NCI-H2029 treated with DMSO at 0.1 percent for 48 hours (cell line): ENCODE data around the gene RARA.
"Not testable (repeated sequence)": the region's sequence is repeated elsewhere in the genome, so short reads cannot be mapped to it uniquely, and the experiment has no call there.

Experiments
- DNase-seq: peaks from one replicate; lab custom pipeline; 2025; lab: John Stamatoyannopoulos, UW

The RARA gene

DNA sequence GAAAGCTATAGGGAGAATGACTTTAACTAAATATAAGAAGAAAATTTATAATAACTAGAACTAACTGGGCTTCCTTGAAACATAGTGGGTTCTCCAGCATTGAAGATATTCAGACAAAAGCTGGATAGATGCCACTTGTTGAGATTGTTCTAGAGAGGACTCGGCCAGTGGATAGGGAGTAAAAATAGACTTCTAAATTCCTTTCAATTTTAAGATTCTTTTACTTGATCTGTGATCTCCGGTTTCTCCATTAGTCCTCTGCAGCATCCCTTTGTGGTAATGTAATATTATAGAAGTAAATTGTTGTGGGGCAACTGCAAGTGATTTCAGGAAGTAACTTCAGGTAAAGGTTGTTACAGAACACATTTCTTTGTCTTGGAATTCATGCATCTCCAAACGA is 10.3 kb upstream of the RARA start:
- no peak for DNase-seq

DNA sequence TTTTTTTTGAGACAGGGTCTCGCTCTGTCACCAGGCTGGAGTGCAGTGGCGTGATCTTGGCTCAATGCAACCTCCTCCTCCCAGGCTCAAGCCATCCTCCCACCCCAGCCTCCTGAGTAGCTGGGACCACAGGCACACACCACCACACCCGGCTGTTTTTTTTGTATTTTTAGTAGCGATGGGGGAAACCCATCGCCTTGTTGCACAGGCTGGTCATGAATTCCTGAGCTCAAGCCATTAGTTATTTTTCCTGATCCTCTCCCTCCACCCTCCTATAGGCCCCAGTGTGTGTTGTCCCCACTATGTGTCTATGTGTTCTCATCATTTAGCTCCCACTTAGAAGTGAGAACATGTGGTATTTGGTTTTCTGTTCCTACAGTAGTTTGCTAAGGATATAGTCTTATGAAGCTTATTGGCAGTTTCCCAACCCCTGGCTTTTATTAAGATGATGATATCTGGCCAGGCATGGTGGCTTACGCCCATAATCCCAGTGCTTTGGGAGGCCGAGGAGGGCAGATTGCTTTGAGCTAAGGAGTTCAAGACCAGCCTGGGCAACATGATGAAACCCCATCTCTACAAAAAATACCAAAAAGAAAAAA is 9.7 kb upstream of the RARA start:
- DNase-seq = not testable (repeated sequence)

DNA sequence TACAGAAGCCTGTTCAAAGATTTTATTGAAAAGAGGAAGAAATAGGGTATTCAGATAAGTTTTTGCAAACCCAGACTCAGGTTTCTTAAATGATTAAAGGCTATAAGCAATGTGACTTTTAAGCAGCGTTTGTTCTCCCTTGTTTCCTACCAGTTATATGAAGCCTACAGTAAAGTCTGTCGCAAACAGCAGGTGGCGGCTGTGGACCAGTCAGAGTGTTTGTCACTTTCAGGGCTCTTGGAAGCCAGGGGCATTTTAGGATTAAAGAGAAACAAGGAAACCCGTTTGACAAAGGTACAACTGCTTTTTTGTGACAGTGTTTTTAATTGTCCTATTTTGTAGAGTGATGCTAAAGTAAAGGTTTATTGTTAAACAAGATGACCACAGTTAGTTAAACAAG is 7.7 kb upstream of the RARA start:
- no peak for DNase-seq

DNA sequence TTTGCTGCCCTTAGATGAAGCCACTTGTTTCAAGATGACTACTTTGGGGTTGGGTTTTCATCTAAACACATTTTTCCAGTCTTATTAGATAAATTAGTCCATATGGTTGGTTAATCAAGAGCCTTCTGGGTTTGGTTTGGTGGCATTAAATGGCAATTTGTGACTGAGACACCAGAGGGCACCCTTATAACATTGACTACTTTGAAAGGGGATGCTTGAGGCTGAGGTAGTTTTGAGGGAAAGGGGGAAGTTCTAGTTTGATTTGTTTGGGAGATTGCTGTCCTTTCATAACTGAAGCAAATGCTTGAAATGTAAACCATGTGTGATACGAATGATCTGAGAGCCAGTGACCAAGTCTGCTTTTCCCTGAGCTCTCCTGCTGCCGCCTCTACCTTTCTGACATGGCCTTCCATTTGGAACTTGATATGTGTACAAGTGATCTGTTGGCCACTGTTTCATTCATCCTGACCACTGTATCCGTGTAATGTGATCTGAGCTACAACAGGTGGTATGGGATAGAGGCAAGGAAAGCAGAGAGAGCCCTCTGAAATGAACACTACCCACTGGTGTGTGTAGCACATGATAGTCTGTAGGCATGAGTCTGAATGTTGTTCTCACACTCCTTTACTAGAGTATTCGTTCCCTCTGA is 5.8 kb upstream of the RARA start:
- peak; percentile 81 for DNase-seq

DNA sequence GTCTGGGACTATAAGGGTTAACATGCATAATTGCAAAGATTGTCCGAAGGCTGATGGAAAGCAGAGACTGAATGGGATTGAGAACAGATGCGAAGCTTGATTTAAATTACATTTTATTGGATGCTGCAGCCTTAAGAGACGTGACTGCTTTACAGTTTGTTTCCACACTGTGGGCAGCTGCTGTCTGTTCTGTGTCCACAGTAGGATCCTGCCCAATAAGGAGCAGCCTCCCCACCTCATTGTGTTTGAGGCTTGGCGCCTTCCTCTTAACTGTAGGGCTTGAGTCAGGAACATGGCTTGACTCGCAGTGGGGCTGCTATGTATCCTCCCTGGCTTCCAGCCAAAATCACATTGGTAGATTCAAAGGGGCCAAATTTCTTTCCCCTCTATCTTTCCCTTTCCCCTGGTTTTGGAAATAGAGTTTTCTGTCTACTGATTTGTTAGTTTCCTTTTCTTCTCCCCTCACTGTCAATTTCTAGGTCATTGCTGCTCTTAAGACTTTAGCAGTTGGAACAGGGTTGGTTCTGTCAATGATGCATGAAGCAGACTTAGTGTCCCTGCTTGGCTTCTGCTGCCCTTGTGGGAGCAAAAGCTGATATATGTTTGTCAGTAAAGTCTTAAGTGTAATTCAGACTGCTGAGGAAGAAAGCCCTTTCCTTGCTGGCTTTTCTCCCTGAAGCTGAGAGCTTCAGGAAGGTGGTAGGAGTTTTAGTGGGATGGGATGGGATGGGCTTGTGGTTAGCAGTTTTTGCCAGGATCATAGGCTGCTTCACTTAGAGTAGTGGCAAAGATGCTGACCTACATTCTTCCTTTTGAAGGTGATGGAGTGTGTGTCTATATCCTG is 5.0 kb upstream of the RARA start:
- DNase-seq = peak; percentile 52

DNA sequence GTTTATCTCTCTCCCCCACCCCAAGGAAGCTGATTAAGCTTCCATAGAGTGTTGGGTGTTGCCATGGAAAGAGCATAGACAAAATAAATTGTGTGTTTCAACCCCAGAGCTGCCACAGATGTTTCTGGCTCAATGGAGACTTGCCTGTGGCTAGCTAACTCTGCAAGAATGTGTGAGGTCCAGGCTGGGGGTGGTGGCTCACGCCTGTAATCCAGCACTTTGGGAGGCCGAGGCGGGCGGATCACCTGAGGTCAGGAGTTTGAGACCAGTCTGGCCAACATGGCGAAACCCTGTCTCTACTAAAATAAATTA is 4.5 kb upstream of the RARA start:
- not testable (repeated sequence) for DNase-seq

DNA sequence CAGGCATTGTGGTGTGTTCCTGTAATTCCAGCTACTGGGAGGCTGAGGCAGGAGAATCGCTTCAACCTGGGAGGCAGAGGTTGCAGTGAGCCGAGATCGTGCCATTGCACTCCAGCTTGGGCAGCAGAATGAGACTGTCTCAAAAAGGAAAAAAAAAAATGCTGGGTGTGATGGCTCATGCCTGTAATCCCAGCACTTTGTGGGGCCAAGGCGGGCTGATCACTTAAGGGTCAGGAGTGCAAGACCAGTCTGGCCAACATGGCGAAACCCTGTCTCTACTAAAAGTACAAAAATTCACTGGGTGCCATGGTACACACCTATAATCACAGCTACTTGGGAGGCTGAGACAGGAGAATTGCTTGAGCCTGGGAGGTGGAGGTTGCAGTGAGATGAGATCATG is 4.1 kb upstream of the RARA start:
- DNase-seq = not testable (repeated sequence)

DNA sequence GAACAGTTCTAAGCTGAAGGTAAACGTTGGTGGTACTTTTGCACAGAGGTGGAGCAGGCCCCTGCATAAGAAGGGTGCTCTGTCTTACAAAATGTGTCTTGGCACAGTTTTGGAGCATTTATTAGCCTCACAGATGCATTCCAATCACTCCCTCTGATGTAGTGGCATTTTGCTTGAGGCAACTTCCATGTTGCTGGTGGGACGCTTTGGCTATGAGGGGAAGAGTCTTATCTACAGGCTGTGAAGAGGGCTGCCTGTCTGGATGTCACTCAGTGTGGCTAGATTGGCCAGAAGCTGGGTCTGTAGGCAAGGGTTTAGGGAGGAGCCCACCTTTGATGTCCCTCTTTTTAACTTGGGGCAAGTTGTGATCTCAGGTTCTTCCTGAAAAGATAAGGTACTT is 2.6 kb upstream of the RARA start:
- DNase-seq = no peak

DNA sequence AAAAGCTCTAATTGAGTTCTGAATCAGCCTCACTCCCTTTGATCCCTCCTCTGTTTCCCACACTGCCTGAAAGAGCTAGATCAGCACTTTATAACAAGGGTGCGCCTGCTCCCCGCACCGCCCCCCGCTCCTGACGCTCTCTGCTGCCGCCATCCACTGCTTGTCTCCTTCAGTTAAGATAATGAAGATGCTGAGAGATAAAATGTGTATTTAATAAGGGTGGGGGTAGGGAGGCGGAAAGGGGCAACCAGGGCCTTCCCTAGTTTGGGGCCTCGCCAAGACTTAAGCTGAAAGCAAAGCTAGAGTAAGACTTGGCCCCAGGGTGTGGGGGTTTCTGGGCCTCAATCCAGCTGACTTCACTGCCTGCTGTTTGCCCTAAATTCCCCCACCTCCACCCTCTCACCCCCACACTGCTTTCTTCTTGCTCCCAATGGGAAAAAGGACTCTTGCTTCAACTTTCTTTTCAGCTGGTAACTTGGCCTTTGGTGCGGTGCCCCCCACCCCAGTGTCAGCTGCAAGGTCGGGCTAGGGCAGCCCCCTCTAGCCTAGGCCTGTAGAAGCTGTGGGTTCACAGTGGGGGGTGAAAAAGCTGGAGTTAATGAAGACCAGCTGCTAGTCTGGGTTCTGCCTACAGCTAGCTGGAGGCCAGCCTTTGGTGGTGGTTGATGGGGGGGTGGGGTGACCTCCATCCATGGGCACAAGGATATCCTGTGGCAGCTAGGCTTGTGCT is 1.8 kb upstream of the RARA start:
- no peak for DNase-seq

DNA sequence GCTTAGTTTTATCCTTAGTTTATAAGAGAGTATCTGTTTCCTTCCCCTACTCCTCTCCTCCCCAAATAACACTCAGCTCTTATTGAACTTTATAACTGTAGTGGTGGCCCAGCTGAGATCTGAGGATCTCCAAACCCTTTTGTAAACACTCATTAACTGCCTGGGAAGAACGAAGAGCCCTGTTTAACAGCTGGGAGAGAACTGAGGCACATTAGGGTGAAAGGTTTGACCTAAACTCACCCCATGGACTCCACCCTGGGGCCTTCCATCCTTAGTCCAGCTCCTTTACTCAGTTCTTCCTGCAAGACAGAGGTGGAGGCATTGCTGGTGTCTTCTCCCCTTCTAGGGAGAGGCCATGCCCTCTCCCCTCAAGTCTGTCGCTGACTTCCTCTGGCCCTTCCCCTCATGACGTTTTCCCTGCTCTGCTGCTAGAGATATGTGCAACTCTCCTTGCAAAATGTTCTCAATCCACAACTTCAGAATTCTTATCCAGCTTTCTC is 1.2 kb upstream of the RARA start:
- DNase-seq = no peak

DNA sequence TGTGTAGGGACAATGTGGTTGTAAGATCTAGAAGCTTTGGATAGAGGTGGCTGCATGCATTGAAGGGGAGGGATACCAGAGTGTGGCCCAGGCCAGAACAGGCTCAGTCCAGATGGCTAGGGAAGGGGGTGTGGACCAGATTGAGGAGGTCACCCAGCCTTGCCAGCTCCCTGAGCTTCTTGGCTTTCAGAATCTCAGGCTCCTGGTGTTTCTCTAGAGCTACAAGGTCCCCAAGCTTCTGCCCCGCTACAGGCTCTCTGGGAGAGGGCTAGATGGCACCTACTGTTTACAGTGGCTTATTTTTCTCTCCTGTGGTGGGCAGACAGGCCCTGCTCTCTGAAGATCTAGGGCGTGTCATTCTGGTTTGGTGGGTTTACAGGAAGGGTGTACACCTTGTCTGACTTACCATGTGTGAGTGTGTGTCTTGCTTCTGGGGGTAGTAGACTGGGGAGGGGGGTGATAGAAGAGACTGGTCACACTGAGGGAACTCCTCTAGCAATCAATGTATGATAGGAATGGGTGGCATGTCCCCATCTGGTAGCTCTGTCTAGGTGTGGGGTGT is 1.1 kb downstream of the RARA start:
- no peak for DNase-seq

DNA sequence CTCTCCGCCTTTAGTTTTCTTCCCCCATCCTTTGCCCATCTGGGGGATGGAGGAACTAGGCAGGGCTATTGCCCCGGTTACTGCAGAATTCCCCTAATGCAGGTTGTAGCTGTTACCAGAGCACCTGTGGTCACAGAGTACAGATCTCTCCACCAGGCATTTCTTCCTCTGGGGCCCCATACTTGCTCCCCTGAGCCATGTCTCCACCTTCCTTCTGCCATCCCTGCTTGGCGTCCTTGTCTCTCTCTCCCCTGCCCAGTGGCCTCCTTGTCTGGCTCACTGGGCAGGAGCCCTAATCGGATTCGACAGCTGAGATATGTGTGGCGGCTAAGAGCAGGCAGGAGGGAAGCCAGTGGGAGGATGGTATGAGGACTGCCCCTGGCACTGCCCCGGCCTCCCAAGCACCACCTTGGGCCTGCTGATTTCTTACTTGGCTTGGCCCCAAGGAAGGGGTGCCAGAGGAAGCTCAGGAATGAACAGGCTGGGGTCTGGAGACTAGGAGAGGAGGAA is 2.0 kb downstream of the RARA start:
- no peak for DNase-seq

DNA sequence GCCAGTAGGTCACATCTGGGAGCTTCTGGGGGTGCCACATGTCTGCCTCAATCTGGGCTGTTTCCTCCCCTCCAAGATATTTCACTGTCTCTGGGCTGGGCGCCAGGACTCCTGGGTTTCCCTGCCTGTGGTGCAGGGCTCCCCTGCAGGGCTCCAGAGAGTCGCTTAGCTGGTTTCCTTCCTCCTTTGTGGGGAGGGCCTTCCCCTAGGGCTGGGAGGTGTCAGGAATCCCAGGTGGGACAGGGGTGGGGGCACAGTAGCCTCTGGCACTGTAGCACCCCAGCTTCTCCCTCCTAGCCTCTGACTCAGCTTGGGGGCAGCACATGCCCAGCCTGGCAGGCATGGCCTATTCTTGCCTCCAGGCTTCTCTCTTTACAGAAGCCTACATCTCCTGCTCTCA is 2.6 kb downstream of the RARA start:
- peak; percentile 47 for DNase-seq

DNA sequence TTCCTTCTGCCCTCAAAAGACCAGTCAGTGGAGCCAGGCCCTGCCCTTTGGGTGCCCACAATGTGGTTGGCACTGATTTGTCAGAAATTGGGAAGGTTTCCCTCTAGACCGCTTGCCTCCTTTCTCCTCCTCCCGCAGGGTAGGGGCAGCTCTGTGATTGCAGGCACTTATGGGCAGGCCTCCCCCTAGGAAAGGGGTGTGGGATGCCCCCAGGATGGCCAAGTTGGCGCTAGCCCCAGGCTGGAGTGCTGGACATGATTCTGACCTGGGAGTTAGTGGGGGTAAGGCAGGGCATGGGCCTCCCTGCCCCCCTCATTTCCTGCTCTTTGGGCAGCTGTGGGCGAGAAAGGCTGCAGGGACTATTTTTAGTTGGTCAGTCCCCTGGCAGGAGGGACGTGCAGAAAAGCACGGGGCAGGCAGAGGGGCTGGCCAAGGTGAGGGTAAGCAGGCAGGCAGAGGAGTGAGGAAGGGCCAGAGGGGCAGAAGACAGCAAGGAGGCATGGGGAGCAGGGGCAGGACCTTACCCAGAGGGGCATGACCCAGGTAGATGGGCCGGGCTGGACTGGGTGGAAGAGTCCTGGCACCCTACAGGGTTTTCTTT is 3.3 kb downstream of the RARA start:
- no peak for DNase-seq

DNA sequence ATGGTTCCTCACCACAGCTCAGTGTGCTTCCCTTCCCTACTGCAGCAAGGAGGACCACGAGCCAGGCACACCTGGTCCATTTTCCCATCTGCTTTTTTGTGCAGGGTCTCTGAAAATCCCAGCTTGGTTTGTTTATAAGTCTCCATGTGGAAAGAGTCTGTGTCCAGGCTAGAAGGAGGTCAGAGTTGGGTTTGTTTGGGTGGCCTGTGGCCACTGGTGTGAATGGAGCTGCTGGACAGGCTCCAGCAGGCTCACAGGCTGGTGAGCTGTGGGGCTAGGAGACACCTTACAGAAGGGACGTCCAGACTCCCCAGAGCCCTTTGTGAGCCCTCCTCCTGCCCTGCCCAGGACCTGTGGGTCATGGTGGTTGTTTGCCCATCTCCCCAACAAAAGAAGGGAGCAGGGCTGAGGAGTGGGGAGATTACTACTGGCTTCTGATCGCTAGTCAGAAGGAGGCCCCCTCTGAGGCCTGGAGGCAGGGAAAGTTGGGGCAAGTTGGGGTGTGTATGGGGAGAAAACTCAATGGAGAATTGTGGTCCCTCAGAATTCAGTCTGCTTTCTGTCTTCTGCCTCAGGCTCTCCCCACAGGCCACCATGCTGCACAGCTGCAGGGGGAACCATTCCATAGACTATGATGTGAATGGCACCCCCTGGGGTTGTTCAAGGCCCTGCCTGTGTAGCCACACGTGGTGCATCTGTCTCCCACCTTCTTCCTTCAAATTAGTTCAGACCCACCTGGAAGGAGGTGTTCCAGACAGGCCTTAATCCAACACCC is 4.1 kb downstream of the RARA start:
- DNase-seq = no peak

DNA sequence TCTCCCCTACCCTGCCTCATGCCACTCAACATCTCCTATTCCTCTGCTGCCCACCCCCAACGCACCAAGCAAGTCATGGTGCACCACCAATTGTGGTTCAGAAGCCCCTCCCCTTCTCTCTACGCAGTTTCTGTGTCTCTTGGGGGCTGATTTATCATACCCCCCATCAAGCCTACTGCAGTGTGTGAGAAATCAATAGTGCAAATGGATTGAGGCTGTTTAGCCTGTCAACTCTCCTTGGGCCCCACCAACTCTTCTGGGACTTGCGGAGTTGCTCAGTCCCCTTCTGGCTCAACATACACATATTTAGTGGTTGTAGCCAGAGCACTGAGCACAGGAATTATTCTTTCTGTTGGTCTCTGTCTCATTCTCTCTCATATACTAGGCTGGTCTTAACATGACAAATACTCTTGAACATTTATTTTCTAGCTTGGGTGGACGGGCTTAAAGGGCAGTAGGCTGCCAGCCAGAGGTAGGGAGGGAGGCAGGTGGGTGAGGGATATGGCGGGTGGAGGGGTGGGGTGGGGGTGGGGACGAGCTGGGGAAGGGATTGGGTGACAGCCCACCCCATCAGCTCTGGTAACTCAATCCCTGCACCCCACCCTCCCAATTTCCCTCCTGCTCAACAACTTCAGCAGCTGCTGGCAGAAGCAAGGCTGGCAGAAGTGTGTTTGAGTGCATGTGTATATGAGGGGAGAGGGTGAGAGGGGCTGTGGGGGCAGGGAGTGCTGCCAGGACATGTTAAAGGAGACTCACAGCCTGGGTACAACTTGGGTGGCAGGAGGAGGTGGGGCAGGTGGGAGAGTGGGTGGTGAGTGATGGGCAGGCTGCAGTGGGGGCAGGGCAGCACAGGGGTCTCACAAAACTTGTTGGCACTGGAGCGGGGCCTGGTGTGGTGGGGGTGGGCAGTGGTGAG is 4.9 kb downstream of the RARA start:
- DNase-seq = peak; percentile 26

DNA sequence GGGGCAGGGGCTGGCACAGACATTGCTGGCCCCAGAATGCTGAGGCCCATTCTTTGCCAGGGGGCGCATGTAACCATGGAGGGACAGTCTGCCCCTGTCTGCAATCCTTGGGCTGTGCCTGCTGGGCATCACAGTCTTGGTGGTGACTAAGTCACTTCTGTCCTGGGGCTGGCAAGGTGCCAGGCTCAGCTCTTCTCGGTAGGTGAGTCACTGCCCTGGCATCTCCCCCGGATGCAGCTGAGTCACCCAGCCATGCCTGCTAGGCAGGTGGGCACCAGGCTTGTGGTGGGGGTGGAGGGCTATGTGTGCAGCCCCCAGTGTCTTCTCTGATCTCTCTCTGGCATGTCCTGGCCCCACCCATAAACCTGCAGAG is 5.6 kb downstream of the RARA start:
- peak; percentile 70 for DNase-seq

DNA sequence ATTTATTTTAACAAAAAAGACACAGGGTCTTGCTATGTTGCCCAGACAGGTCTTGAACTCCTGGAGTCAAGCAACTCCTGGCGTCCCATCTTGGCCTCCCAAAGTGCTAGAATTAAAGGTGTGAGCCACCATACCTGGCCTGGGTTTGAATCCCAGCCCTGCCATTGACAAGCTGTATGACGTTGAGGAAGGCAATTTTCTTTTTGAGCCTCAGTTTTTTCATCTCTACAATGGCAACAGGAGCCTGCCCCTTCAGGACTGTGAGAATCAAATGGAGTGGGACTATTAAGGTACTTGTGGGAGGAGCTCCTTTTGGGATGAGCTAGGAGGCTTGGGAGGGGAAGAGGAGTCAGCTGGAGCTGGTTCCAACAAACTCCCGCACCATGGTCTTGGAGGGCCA is 6.2 kb downstream of the RARA start:
- DNase-seq = no peak

DNA sequence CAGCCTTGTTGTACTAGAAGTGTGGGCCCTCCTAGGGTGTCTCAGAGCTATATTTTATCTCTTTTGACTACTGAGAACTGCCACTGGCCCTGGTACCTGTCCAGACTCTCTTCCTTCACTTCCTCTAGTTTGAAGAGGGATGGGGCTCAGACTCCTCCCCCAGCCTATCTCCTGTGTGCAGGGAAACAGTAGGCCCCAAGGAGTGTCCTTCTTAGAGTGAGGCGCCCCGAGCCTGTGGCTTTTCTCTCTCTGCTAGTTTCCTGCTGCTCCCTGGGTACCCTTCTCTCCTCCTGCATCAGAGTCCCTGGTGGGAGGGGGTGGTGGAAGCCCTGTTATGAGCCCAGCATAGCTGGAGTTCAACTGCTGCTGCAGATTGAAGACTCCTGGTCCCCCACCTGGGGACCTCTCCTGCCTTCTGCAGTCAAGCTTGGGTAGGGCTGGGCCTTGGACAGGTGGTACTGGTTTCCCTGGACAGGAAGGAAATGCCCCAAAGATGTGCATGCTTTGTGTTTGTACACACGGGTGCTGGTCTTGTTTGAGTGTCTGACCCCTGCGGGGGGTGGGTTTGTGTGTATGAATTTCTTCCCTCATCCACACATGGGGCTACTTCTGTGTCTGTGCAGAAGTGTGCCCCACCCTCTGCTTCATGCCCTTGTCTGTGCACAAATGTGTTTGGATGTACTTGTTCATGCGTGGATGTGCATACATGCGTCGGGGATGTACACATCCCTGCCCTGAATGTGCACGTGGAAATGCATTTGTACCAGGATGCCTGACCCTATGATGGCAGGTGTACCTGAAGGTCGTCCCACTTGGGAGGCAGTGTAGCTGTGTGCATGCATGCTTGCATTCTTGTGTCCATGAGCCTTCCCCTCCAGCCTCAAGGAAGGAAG is 6.9 kb downstream of the RARA start:
- DNase-seq = no peak
